Stimulated activated CD4-positive, alpha-beta T cell treated with anti-CD3 and anti-CD28 coated beads, Interleukin-4, amount 100 ng/mL, for 1 hour (primary cell): ENCODE results near the gene TSPAN2.
"Not testable (repeated sequence)": the region's sequence is repeated elsewhere in the genome, so short reads cannot be mapped to it uniquely, and the experiment has no call there.

Experiments used
- DNase-seq: peaks from one replicate; pipeline ENCODE4 v3.0.0-alpha.2; 2020

Gene TSPAN2

GRCh38 chr1:115031595-115031994 lies 57.7 kb downstream of the TSPAN2 start:
- DNase-seq = no peak

DNA sequence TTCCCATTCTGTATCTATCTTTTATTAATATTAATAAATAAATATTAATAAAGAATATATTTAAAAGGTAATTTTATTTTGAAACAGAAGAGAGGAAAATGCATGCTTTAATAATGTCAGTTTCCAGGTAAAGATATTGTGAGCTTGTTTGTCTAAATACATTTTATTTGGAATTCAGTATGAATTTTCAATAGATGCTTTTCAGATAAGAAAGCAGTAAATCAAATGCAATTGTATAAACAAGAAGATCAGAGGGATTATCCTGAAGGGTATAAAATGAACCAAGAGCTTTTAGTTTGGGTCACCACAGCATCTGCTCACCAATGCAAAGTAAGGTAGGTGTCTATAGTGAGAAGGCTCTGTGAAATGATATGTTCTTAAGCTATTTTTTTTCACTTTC lies 59.8 kb downstream of the TSPAN2 start, which contains the start of gene TSHB:
TSS of gene TSHB (plus strand) at position 301 of the 400 bp plus-strand sequence. CDS start 3,537 bp downstream, outside the sequence.
- DNase-seq = no peak

- no peak for DNase-seq
These were observed 65.7 kb downstream of the TSPAN2 start for GRCh38 chr1:115023593-115023992.

DNA sequence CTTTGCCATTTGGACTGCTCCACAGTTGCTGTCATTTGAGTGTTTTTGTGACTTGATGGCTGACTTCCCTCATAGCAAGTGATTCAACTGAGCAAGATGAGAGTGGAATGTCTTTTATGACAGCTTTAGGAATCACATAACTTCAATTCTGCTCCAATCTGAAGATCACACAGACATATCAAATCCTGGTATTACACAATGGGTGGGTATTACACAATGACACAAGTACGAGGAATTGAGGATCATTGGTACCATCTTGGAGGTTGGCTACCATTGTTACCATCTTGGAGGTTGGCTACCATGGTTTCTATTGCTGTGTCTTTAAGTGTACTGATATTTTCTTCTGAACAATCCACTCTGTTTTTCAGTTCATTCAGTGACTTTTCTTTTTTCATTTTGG lies 68.2 kb downstream of the TSPAN2 start:
- DNase-seq = no peak

DNA sequence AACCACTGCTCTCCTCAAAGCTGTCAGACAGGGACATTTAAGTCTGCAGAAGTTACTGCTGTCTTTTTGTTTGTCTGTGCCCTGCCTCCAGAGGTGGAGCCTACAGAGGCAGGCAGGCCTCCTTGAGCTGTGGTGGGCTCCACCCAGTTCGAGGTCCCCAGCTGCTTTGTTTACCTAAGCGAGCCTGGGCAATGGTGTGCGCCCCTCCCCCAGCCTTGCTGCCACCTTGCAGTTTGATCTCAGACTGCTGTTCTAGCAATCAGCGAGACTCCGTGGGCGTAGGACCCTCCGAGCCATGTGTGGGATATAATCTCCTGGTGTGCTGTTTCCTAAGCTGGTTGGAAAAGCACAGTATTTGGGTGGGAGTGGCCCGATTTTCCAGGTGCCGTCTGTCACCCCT lies 69.8 kb downstream of the TSPAN2 start:
- not testable (repeated sequence) for DNase-seq

DNA sequence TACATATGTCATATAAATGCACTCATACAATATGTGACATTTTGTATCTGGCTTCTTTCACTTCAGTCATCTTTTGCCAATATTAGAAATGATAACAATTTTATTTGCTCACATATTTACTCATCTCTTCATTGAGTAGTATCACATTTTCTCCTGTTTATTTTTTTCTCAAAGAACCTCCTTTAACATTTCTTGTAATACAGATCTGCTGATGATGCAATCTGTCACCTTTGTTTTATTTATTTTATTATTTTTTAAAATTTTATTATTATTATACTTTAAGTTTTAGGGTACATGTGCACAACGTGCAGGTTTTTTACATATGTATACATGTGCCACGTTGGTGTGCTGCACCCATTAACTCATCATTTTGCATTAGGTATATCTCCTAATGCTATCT lies 75.5 kb downstream of the TSPAN2 start:
- DNase-seq = no peak

- no peak for DNase-seq
These were observed 76.9 kb downstream of the TSPAN2 start for GRCh38 chr1:115012434-115012833.

GRCh38 chr1:115012006-115012405 lies 77.3 kb downstream of the TSPAN2 start:
- DNase-seq = no peak

- DNase-seq = no peak
These were observed 83.1 kb downstream of the TSPAN2 start for GRCh38 chr1:115006191-115006590.
